IMR-90 (cell line): ENCODE measurements around the gene ZNF185. TPM values are rescaled to one million over a fixed set of nuclear protein-coding genes. Genes with fewer than 3 reads are reported as not detected.

Source experiments
- ATAC-seq: fragments of 200-7000 bp; cut with Tn5 transposase; 2 replicates; pipeline ENCODE4 v1.9.1; 2020; ENCODE audit warnings: low read depth, mild to moderate bottlenecking, moderate library complexity
- BruUV-seq: library from RNA; stranded (reverse); fragments of 400-500 nt; replicated peaks from 2 replicates; lab custom pipeline; 2021; lab: Mats Ljungman, UMichigan
- CTCF ChIA-PET: fragments of 300-600 bp; formaldehyde crosslinking; extraction: SDS; loops from one replicate; lab custom pipeline; 2021; ENCODE audit warnings: antibody characterized with exemption; lab: Yijun Ruan, JAX
- POLR2A ChIA-PET: fragments of 300-600 bp; sonication (Branson Sonifier 250); formaldehyde crosslinking; loops from one replicate; lab custom pipeline; 2022; ENCODE audit warnings: antibody characterized with exemption; ENCODE audit not compliant: unreplicated experiment; lab: Charles Lee
- DNase-seq: peaks from one replicate; pipeline ENCODE4 v3.0.0; 2013
- H2AFZ ChIP-seq: replicated peaks from 2 replicates; pipeline ENCODE3; 2013; ENCODE audit warnings: low read length, mild to moderate bottlenecking; ENCODE audit not compliant: poor library complexity
- H2AK5ac ChIP-seq: 2 replicates; pipeline ENCODE4 v1.6.1; 2013; ENCODE audit warnings: low read depth, low read length, inconsistent platforms
- H2AK9ac ChIP-seq: replicated peaks from 2 replicates; pipeline ENCODE3; 2013; ENCODE audit warnings: mild to moderate bottlenecking, low read depth, low read length, moderate library complexity; ENCODE audit not compliant: poor library complexity
- H2BK120ac ChIP-seq: 2 replicates; pipeline ENCODE4 v1.6.1; 2013; ENCODE audit warnings: low read depth, low read length, inconsistent platforms
- H2BK15ac ChIP-seq: 3 replicates; pipeline ENCODE4 v1.6.1; 2013; ENCODE audit warnings: low read depth, low read length, inconsistent platforms
- H2BK20ac ChIP-seq: 2 replicates; pipeline ENCODE4 v1.6.1; 2013; ENCODE audit warnings: low read depth, mild to moderate bottlenecking, inconsistent platforms, low read length, moderate library complexity
- H2BK5ac ChIP-seq: 2 replicates; pipeline ENCODE4 v1.6.1; 2013; ENCODE audit warnings: mild to moderate bottlenecking, low read depth, low read length, inconsistent platforms; ENCODE audit not compliant: poor library complexity, severe bottlenecking
- H3K14ac ChIP-seq: replicated peaks from 2 replicates; pipeline ENCODE4 v1.6.1; 2013; ENCODE audit warnings: low read depth, low read length, inconsistent platforms
- H3K18ac ChIP-seq: 2 replicates; pipeline ENCODE4 v1.6.1; 2013; ENCODE audit warnings: low read depth, low read length, control low read depth
- H3K23ac ChIP-seq: 2 replicates; pipeline ENCODE4 v1.6.1; 2013; ENCODE audit warnings: low read depth, low read length, inconsistent platforms
- H3K27ac ChIP-seq: 2 replicates; pipeline ENCODE4 v1.5.1; 2013; ENCODE audit warnings: mild to moderate bottlenecking, control low read depth, low read length; ENCODE audit not compliant: insufficient read depth
- H3K27me3 ChIP-seq: 2 replicates; pipeline ENCODE4 v1.6.1; 2013; ENCODE audit warnings: low read length; ENCODE audit not compliant: control insufficient read depth, insufficient read depth
- H3K36me3 ChIP-seq: 2 replicates; pipeline ENCODE4 v1.6.1; 2013; ENCODE audit warnings: low read length, mixed read lengths; ENCODE audit not compliant: control insufficient read depth, insufficient read depth
- H3K4ac ChIP-seq: 2 replicates; pipeline ENCODE4 v1.6.1; 2013; ENCODE audit warnings: low read depth, low read length, inconsistent platforms
- H3K4me1 ChIP-seq: 2 replicates; pipeline ENCODE4 v1.6.1; 2013; ENCODE audit warnings: low read length, mixed read lengths; ENCODE audit not compliant: control insufficient read depth, insufficient read depth
- H3K4me2 ChIP-seq: 2 replicates; pipeline ENCODE4 v1.6.1; 2013; ENCODE audit warnings: low read depth, mild to moderate bottlenecking, control low read depth, low read length, moderate library complexity
- H3K4me3 ChIP-seq: 2 replicates; pipeline ENCODE4 v1.5.1; 2013; ENCODE audit warnings: low read depth, mild to moderate bottlenecking, control low read depth, low read length, moderate library complexity; ENCODE audit not compliant: insufficient read depth
- H3K56ac ChIP-seq: 2 replicates; pipeline ENCODE4 v1.6.1; 2013; ENCODE audit warnings: low read length, inconsistent platforms; ENCODE audit not compliant: insufficient read depth; ENCODE audit errors: extremely low read depth
- H3K79me1 ChIP-seq, 2 experiments: 2 replicates each; pipeline ENCODE4 v1.6.1; 2013; ENCODE audit warnings: low read length in 2 of 2, inconsistent platforms in 1 of 2, low read depth in 1 of 2
- H3K9ac ChIP-seq: 2 replicates; pipeline ENCODE4 v1.6.1; 2013; ENCODE audit warnings: low read depth, low read length, control low read depth
- H3K9me1 ChIP-seq: 2 replicates; pipeline ENCODE4 v1.6.1; 2013; ENCODE audit warnings: low read length, inconsistent platforms; ENCODE audit not compliant: insufficient read depth
- H3K9me3 ChIP-seq: 2 replicates; pipeline ENCODE4 v1.6.1; 2013; ENCODE audit warnings: low read length; ENCODE audit not compliant: control insufficient read depth, insufficient read depth
- H4K20me1 ChIP-seq: 2 replicates; pipeline ENCODE4 v1.6.1; 2013; ENCODE audit warnings: low read length, inconsistent platforms; ENCODE audit not compliant: insufficient read depth
- H4K5ac ChIP-seq: 2 replicates; pipeline ENCODE4 v1.6.1; 2013; ENCODE audit warnings: mild to moderate bottlenecking, low read depth, low read length, control low read depth
- H4K8ac ChIP-seq, 2 experiments: 2 replicates each; pipeline ENCODE4 v1.6.1; 2013; ENCODE audit warnings: low read depth in 2 of 2, low read length in 2 of 2, control low read depth in 1 of 2, inconsistent platforms in 1 of 2
- H4K91ac ChIP-seq: 2 replicates; pipeline ENCODE4 v1.6.1; 2013; ENCODE audit warnings: low read depth, low read length, inconsistent platforms; ENCODE audit not compliant: insufficient read depth
- BHLHE40 ChIP-seq: fragments of 150-350 bp; IDR thresholded peaks from 2 replicates; pipeline ENCODE4 v1.6.1; 2016; ENCODE audit warnings: mild to moderate bottlenecking, low read depth, low read length
- CEBPB ChIP-seq: IDR thresholded peaks from 2 replicates; pipeline ENCODE4 v1.6.1; 2012; ENCODE audit warnings: low read depth, low read length, improper control_type of control experiment
- CHD1 ChIP-seq: IDR thresholded peaks from 2 replicates; pipeline ENCODE4 v1.6.1; 2012; ENCODE audit warnings: low read depth, low read length, improper control_type of control experiment
- FOS ChIP-seq: fragments of 150-350 bp; IDR thresholded peaks from 2 replicates; pipeline ENCODE4 v1.6.1; 2016; ENCODE audit warnings: low read depth, low read length
- MAFK ChIP-seq: IDR thresholded peaks from 2 replicates; pipeline ENCODE4 v1.6.1; 2012; ENCODE audit warnings: low read depth, low read length, improper control_type of control experiment
- MAZ ChIP-seq: IDR thresholded peaks from 2 replicates; pipeline ENCODE4 v1.6.1; 2012; ENCODE audit warnings: low read depth, mild to moderate bottlenecking, low read length, improper control_type of control experiment, moderate library complexity, borderline replicate concordance
- MXI1 ChIP-seq: IDR thresholded peaks from 2 replicates; pipeline ENCODE4 v1.6.1; 2012; ENCODE audit warnings: low read depth, mild to moderate bottlenecking, low read length, moderate library complexity, borderline replicate concordance
- NFE2L2 ChIP-seq: fragments of 150-350 bp; IDR thresholded peaks from 2 replicates; pipeline ENCODE4 v1.6.1; 2016; ENCODE audit warnings: low read depth, mild to moderate bottlenecking, low read length
- POLR2A ChIP-seq: IDR thresholded peaks from 2 replicates; pipeline ENCODE4 v1.6.1; 2012; ENCODE audit warnings: mild to moderate bottlenecking, low read depth, low read length
- RAD21 ChIP-seq: IDR thresholded peaks from 2 replicates; pipeline ENCODE4 v1.6.1; 2012; ENCODE audit warnings: low read length, improper control_type of control experiment
- RCOR1 ChIP-seq: IDR thresholded peaks from 2 replicates; pipeline ENCODE4 v1.6.1; 2012; ENCODE audit warnings: mild to moderate bottlenecking, low read length, improper control_type of control experiment; ENCODE audit not compliant: insufficient replicate concordance
- RFX5 ChIP-seq: IDR thresholded peaks from 2 replicates; pipeline ENCODE4 v1.8.0; 2012; ENCODE audit warnings: low read depth, mild to moderate bottlenecking, low read length, moderate library complexity
- SMC3 ChIP-seq: fragments of 150-350 bp; IDR thresholded peaks from 2 replicates; pipeline ENCODE4 v1.6.1; 2016; ENCODE audit warnings: low read depth, mild to moderate bottlenecking, antibody characterized with exemption, low read length, moderate library complexity
- WGBS, 2 experiments: methylation state at CpG; one replicate each; pipeline versions ENCODE4 v1.1.5 to v1.1.7; 2013; ENCODE audit warnings: missing lambda C conversion rate in 2 of 2; ENCODE audit not compliant: insufficient read length in 1 of 2; ENCODE audit errors: extremely low coverage in 2 of 2; 5-methylcytosine and 5-hydroxymethylcytosine counted together
- dilution Hi-C: fragments of 300-500 bp; cut with HindIII; formaldehyde crosslinking; loops from one replicate; pipeline ENCODE4 v1.14.3; 2018; ENCODE audit warnings: low sequenced_read_pairs; ENCODE audit not compliant: unreplicated experiment
- in situ Hi-C: fragments of 300-500 bp; cut with MboI; formaldehyde crosslinking; loops from 3 replicates; pipeline ENCODE4 v1.14.3; 2019; ENCODE audit warnings: low sequenced_read_pairs, inconsistent platforms, mixed read lengths
- intact Hi-C: fragments of 100-400 bp; cut with micrococcal nuclease; formaldehyde crosslinking; loops from 2 replicates; pipeline ENCODE4 v1.10.0; 2022
- polyA plus RNA-seq, 3 experiments: library from polyadenylated mRNA; depleted of rRNA; stranded (reverse); fragments of >200 nt; gene quantifications; 2 replicates each; pipeline ENCODE4 v1.2.3, GENCODE V29; 2012; ENCODE audit warnings: low replicate concordance in 1 of 3
- total RNA-seq: library from RNA; depleted of rRNA; stranded (reverse); fragments of >200 nt; gene quantifications from 2 replicates; pipeline ENCODE4 v1.2.3, GENCODE V29; 2012
- TF ChIP-seq, protein P1 (sequence below): conservative IDR thresholded peaks from 2 replicates; pipeline ENCODE4 v1.5.1; 2012; ENCODE audit warnings: mild to moderate bottlenecking, low read depth, low read length, improper control_type of control experiment
- TF ChIP-seq, protein P2 (sequence below): fragments of 150-350 bp; IDR thresholded peaks from 2 replicates; pipeline ENCODE4 v1.6.1; 2017; ENCODE audit warnings: mild to moderate bottlenecking, antibody characterized with exemption, low read length, low read depth
- TF ChIP-seq, protein P3 (sequence below): fragments of 150-350 bp; IDR thresholded peaks from 2 replicates; pipeline ENCODE4 v1.6.1; 2016; ENCODE audit warnings: low read depth, mild to moderate bottlenecking, low read length, moderate library complexity, borderline replicate concordance

ZNF185 gene
- total and polyA plus RNA-seq, 2 of the 4 experiments (the other 2 are of a cell fraction) = 3.2 to 6.3 TPM

DNA sequence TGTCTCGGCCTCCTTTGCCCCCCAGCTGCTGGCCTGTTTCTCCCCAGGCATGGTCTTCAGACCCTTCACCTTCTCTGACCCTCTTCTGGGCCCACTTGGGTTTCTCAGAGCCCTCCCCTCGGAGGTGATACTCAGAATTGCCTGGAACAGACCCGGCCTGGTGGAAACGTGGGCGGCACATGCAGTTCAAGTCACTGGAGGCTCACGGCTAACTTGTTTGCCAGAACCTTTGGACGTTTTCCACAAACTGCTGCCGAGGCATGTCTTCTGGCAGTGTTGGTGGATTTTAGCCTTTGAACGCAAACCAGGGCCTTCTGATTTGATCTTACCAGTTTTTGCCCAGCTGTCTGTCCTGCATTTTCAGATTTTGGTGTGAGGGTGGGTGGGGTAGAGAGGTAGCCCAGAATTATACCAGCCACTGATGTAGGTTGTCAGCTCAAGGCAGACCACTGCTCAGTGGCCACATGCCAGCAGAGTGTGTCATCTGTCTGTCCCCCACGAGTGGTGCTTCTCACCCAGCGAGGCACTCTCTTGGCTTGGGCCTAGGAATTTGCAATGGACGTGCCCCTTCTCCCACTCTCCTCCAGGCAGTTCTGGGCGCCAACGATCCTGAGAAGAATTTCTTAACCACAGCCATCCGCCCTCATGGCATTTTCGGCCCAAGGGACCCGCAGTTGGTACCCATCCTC is 32.5 kb upstream of the ZNF185 start:
- DNase-seq = no peak
- H3K79me1 ChIP-seq = no peaks in the 10 kb centered on the region
- no peak for ATAC-seq
- no peak overlapping the region for H3K4ac ChIP-seq
- H3K27ac ChIP-seq = no peak overlapping the region
- no peak overlapping the region for H2BK15ac ChIP-seq
- no peak overlapping the region for H3K23ac ChIP-seq
- H2BK5ac ChIP-seq = no peak overlapping the region
- no peaks in the 10 kb centered on the region for H3K27me3 ChIP-seq
- H4K91ac ChIP-seq = no peak overlapping the region
- no peak overlapping the region for H3K9ac ChIP-seq
- no peak overlapping the region for H2AFZ ChIP-seq
- no peaks in the 10 kb centered on the region for H4K20me1 ChIP-seq
- no peaks in the 10 kb centered on the region for H3K9me1 ChIP-seq
- in situ Hi-C loops = no loop called here
- H2BK120ac ChIP-seq = no peak overlapping the region
- peaks cover 15% of the 10 kb centered on the region for H3K36me3 ChIP-seq
- no peak overlapping the region for H3K4me2 ChIP-seq
- H3K56ac ChIP-seq = no peak overlapping the region
- H3K4me1 ChIP-seq = no peaks in the 10 kb centered on the region; the same call in 1 of the 2 replicates
- no peak overlapping the region for H2AK5ac ChIP-seq
- H3K14ac ChIP-seq = no peak overlapping the region
- ChIA-PET POLR2A (no interaction called here), CTCF (no interaction called here)
- no peak overlapping the region for H3K18ac ChIP-seq
- no TSS peak for BruUV-seq
- no peak overlapping the region for H3K4me3 ChIP-seq
- H4K8ac ChIP-seq = no peak overlapping the region
- intact Hi-C loops = no loop called here
- H2AK9ac ChIP-seq = no peak overlapping the region
- H3K9me3 ChIP-seq = no peaks in the 10 kb centered on the region
- dilution Hi-C loops = no loop called here
- TF ChIP-seq NFE2L2 (no peak), RAD21 (no peak), POLR2A (no peak), CHD1 (no peak), MXI1 (no peak), RCOR1 (no peak), BHLHE40 (no peak), RFX5 (no peak), MAFK (no peak), MAZ (no peak), CEBPB (no peak), FOS (no peak), SMC3 (no peak)
- TF ChIP-seq, protein P1, sequence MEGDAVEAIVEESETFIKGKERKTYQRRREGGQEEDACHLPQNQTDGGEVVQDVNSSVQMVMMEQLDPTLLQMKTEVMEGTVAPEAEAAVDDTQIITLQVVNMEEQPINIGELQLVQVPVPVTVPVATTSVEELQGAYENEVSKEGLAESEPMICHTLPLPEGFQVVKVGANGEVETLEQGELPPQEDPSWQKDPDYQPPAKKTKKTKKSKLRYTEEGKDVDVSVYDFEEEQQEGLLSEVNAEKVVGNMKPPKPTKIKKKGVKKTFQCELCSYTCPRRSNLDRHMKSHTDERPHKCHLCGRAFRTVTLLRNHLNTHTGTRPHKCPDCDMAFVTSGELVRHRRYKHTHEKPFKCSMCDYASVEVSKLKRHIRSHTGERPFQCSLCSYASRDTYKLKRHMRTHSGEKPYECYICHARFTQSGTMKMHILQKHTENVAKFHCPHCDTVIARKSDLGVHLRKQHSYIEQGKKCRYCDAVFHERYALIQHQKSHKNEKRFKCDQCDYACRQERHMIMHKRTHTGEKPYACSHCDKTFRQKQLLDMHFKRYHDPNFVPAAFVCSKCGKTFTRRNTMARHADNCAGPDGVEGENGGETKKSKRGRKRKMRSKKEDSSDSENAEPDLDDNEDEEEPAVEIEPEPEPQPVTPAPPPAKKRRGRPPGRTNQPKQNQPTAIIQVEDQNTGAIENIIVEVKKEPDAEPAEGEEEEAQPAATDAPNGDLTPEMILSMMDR = no peak
- TF ChIP-seq, protein P2, sequence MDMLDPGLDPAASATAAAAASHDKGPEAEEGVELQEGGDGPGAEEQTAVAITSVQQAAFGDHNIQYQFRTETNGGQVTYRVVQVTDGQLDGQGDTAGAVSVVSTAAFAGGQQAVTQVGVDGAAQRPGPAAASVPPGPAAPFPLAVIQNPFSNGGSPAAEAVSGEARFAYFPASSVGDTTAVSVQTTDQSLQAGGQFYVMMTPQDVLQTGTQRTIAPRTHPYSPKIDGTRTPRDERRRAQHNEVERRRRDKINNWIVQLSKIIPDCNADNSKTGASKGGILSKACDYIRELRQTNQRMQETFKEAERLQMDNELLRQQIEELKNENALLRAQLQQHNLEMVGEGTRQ = no peak
- TF ChIP-seq, protein P3, sequence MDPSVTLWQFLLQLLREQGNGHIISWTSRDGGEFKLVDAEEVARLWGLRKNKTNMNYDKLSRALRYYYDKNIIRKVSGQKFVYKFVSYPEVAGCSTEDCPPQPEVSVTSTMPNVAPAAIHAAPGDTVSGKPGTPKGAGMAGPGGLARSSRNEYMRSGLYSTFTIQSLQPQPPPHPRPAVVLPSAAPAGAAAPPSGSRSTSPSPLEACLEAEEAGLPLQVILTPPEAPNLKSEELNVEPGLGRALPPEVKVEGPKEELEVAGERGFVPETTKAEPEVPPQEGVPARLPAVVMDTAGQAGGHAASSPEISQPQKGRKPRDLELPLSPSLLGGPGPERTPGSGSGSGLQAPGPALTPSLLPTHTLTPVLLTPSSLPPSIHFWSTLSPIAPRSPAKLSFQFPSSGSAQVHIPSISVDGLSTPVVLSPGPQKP = no peak
- no peak overlapping the region for H2BK20ac ChIP-seq
- no peak overlapping the region for H4K5ac ChIP-seq
- 78% methylated on average over 4 of the region's 17 CpGs; no CpG with 5 or more reads in 1 of the 2 experiments for WGBS, 2 experiments
